Central memory CD8-positive, alpha-beta T cell (primary cell): ENCODE data around the gene CD248.
"Not testable (repeated sequence)": the region's sequence is repeated elsewhere in the genome, so short reads cannot be mapped to it uniquely, and the experiment has no call there.

Source experiments
- ATAC-seq: fragments of 150-1000 bp; cut with Tn5 transposase; replicated peaks from 2 replicates; pipeline ENCODE4 v1.10.0; 2022; ENCODE audit warnings: mild to moderate bottlenecking, moderate FRiP score, moderate number of reproducible peaks; ENCODE audit not compliant: poor library complexity, severe bottlenecking; ENCODE audit errors: extremely low read depth
- DNase-seq, 2 donors: peaks; one replicate each; pipeline ENCODE4 v3.0.0; 2021; ENCODE audit warnings: low spot score in 2 of 2
- H3K27ac Mint-ChIP-seq: one replicate; pipeline ENCODE4 v1.8.0; 2022; ENCODE audit warnings: low read depth, mild to moderate bottlenecking, moderate library complexity, mixed read lengths
- H3K27me3 Mint-ChIP-seq: one replicate; pipeline ENCODE4 v1.8.0; 2022; ENCODE audit warnings: mixed read lengths
- H3K36me3 Mint-ChIP-seq: one replicate; pipeline ENCODE4 v1.8.0; 2022; ENCODE audit warnings: mild to moderate bottlenecking, moderate library complexity, mixed read lengths; ENCODE audit not compliant: insufficient read depth
- H3K4me1 Mint-ChIP-seq: one replicate; pipeline ENCODE4 v1.8.0; 2022; ENCODE audit warnings: mixed read lengths
- H3K4me3 Mint-ChIP-seq: one replicate; pipeline ENCODE4 v1.8.0; 2022; ENCODE audit warnings: mild to moderate bottlenecking, moderate library complexity, mixed read lengths
- H3K9me3 Mint-ChIP-seq: one replicate; pipeline ENCODE4 v1.8.0; 2022; ENCODE audit warnings: mixed read lengths

Gene CD248, protein sequence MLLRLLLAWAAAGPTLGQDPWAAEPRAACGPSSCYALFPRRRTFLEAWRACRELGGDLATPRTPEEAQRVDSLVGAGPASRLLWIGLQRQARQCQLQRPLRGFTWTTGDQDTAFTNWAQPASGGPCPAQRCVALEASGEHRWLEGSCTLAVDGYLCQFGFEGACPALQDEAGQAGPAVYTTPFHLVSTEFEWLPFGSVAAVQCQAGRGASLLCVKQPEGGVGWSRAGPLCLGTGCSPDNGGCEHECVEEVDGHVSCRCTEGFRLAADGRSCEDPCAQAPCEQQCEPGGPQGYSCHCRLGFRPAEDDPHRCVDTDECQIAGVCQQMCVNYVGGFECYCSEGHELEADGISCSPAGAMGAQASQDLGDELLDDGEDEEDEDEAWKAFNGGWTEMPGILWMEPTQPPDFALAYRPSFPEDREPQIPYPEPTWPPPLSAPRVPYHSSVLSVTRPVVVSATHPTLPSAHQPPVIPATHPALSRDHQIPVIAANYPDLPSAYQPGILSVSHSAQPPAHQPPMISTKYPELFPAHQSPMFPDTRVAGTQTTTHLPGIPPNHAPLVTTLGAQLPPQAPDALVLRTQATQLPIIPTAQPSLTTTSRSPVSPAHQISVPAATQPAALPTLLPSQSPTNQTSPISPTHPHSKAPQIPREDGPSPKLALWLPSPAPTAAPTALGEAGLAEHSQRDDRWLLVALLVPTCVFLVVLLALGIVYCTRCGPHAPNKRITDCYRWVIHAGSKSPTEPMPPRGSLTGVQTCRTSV

DNA sequence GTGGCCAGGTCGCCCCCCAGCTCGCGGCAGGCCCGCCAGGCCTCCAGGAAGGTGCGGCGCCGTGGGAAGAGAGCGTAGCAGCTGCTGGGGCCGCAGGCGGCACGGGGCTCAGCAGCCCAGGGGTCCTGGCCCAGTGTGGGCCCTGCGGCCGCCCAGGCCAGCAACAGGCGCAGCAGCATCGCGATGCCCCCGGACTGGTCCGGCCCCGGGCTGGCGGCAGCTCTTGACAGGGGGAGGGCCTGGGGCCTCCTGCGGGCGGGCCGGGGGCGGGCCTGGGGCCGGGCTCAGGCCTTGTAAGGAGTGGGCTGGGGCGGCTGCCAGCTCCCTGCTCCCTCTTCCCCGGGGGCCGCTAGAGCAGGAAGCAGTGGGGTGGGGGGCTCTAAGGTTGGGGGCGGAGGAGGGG is at the start of gene CD248:
TSS of gene CD248 (minus strand) at position 196 of the 403 bp plus-strand sequence. CDS start at position 179, 17 bp downstream.
- Mint-ChIP-seq H3K36me3 (peaks cover 17% of the 10 kb centered on the region), H3K4me3 (peak within 1 kb of the TSS; percentile 79), H3K9me3 (no peaks in the 10 kb centered on the region), H3K27ac (peak within 1 kb of the TSS; percentile 85), H3K27me3 (no peaks in the 10 kb centered on the region), H3K4me1 (peaks cover 44% of the 10 kb centered on the region)
- no peak for DNase-seq
- no peak for ATAC-seq

- ATAC-seq (no peak), DNase-seq (no peak)
- H3K4me1 Mint-ChIP-seq: no peaks in the 10 kb centered on the region
- no peaks in the 10 kb centered on the region for H3K9me3 Mint-ChIP-seq
- no peak overlapping the region for H3K27ac Mint-ChIP-seq
- H3K36me3 Mint-ChIP-seq: peaks cover 1% of the 10 kb centered on the region
- no peaks in the 10 kb centered on the region for H3K27me3 Mint-ChIP-seq
- H3K4me3 Mint-ChIP-seq: no peak overlapping the region
Observed at GRCh38 chr11:66365711-66366619, 49.1 kb upstream of the CD248 start.

- Mint-ChIP-seq H3K4me1 (no peaks in the 10 kb centered on the region), H3K36me3 (peaks cover 1% of the 10 kb centered on the region), H3K9me3 (no peaks in the 10 kb centered on the region), H3K27ac (no peak overlapping the region), H3K4me3 (no peak overlapping the region), H3K27me3 (no peaks in the 10 kb centered on the region)
- ATAC-seq (no peak), DNase-seq (no peak)
Observed at GRCh38 chr11:66365166-66365565, 48.3 kb upstream of the CD248 start.

GRCh38 chr11:66363805-66364535 is 47.1 kb upstream of the CD248 start:
- no peak overlapping the region for H3K4me3 Mint-ChIP-seq
- H3K36me3 Mint-ChIP-seq: peaks cover 4% of the 10 kb centered on the region
- peak in 1 of 2 donors; percentile 56 for DNase-seq
- no peaks in the 10 kb centered on the region for H3K27me3 Mint-ChIP-seq
- no peaks in the 10 kb centered on the region for H3K4me1 Mint-ChIP-seq
- ATAC-seq: peak; percentile 32
- no peaks in the 10 kb centered on the region for H3K9me3 Mint-ChIP-seq
- H3K27ac Mint-ChIP-seq: no peak overlapping the region

GRCh38 chr11:66363187-66363601 is 46.4 kb upstream of the CD248 start:
- H3K27me3 Mint-ChIP-seq: no peaks in the 10 kb centered on the region
- H3K9me3 Mint-ChIP-seq: no peaks in the 10 kb centered on the region
- ATAC-seq (no peak), DNase-seq (no peak)
- H3K36me3 Mint-ChIP-seq: peaks cover 4% of the 10 kb centered on the region
- no peaks in the 10 kb centered on the region for H3K4me1 Mint-ChIP-seq
- H3K4me3 Mint-ChIP-seq: no peak overlapping the region
- H3K27ac Mint-ChIP-seq: no peak overlapping the region

DNA sequence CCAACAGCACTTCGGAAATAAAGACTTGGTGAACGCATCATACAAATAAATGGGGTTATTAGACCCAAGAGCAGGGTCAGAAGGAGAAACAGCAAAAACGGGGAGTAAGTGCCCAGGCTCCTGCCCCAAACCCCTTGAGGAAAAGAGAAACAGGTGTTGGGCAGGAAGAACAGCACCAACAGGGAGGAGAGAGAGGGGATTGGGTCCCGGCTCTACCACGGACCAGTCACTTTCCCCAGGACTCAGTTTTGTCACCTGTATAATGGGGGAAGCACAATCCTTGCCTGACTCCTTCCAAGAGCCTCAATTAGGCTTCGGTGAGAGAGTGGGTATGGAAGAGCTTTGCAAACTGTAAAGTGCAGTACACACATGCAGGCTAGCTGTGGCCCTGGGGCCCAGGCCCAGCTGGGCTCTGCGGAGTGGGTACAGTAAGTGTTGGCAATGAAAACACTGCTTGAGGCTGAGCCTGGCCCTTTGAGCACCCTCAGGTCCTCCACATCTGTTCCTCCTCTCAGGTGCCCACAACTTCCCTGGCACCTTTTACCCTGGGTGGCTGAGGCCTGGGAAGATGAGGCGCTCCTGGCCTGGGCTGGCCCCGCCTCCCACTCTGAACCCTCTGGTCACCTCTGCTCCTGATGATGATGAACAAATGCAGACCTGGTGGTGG is 45.8 kb upstream of the CD248 start:
- no peaks in the 10 kb centered on the region for H3K4me1 Mint-ChIP-seq
- no peak overlapping the region for H3K27ac Mint-ChIP-seq
- H3K36me3 Mint-ChIP-seq: peaks cover 4% of the 10 kb centered on the region
- DNase-seq: no peak
- no peaks in the 10 kb centered on the region for H3K9me3 Mint-ChIP-seq
- H3K4me3 Mint-ChIP-seq: no peak overlapping the region
- no peaks in the 10 kb centered on the region for H3K27me3 Mint-ChIP-seq
- no peak for ATAC-seq

GRCh38 chr11:66361502-66361941 is 44.7 kb upstream of the CD248 start:
- Mint-ChIP-seq H3K9me3 (no peaks in the 10 kb centered on the region), H3K4me3 (no peak overlapping the region), H3K36me3 (peaks cover 4% of the 10 kb centered on the region), H3K27ac (no peak overlapping the region), H3K27me3 (no peaks in the 10 kb centered on the region), H3K4me1 (no peaks in the 10 kb centered on the region)
- ATAC-seq: no peak
- no peak for DNase-seq

DNA sequence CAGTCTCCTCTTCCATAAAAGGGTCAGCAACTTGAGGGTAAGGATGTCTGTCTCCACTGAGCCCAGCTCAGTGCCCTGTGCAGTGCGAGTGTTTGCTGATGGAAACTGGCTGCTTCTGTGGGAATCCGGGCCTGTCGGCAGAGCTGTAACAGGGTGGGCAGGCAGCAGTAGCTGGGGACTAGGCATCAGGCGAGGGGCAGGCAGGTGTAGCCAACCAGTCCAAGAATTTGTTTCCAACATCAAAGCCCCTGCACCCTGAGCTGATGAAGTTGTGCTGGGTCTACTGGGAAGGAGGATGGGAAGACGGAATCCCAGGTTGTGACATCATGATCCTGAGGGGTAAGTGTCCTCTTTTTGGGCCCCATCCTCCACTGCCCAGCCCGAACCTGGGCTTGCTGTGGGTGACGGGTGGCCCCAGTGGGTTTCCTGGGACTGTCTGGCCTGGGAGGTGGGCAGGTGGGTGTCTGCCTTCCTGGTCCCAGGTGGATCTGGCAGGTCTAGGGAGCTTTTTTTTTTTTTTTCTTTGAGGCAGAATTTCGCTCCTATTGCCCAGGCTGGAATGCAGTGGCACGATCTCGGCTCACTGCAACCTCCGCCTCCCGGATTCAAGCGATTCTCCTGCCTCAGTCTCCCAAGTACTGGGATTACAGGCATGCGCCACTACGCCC is 43.7 kb upstream of the CD248 start:
- no peak for DNase-seq
- ATAC-seq: no peak
- Mint-ChIP-seq H3K4me1 (no peaks in the 10 kb centered on the region), H3K4me3 (no peak overlapping the region), H3K27me3 (no peaks in the 10 kb centered on the region), H3K27ac (no peak overlapping the region), H3K9me3 (no peaks in the 10 kb centered on the region), H3K36me3 (peaks cover 4% of the 10 kb centered on the region)

DNA sequence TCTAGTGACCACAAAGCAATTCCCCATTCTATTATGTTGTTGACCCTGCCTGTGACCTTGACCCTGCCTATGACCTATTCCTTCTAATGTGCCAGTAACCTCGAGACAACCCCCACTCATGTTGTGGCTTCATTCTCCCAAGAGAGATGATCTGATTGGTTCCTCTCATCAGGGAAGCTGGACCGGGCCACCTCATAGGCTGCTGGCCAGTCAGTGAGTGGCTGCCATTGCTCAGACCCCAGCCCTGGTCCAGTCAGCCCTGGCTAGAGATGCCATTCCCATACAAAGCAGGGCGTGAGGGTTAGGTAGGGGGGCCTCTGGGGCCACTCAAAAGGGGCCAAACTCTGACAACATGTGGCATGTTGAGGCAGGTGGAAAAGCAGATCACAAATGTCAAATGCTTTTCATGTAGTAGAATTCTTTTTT is 42.8 kb upstream of the CD248 start:
- no peak for ATAC-seq
- H3K9me3 Mint-ChIP-seq: no peaks in the 10 kb centered on the region
- H3K4me3 Mint-ChIP-seq: no peak overlapping the region
- no peaks in the 10 kb centered on the region for H3K27me3 Mint-ChIP-seq
- H3K4me1 Mint-ChIP-seq: no peaks in the 10 kb centered on the region
- H3K36me3 Mint-ChIP-seq: peaks cover 8% of the 10 kb centered on the region
- no peak for DNase-seq
- no peak overlapping the region for H3K27ac Mint-ChIP-seq

DNA sequence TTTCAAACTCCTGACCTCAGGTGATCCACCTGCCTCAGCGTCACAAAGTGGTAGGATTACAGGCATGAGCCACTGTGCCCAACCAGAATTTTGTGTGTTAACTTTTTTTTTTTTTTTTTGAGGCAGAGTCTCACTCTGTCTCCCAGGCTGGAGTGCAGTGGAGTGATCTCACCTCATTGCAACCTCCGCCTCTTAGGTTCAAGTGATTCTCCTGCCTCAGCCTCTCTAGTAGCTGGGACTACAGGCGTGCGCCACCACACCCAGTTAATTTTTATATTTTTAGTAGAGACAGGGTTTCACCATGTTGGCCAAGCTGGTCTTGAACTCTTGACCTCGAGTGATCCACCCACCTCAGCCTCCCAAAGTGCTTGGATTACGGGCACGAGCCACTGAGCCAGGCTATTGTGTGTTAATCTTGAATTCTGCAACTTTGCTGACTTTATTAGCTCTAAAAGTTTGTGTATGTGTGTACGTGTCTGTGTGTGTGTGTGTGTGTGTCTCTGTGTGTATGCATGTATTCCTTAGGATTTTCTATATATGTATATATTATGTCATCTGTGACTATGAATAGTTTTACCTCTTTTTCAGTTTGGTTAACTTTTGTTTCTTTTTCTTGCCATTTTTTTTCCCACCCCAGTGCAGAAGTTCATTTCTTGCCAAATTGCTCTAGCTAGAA is 33.9 kb upstream of the CD248 start:
- peaks cover 32% of the 10 kb centered on the region for H3K36me3 Mint-ChIP-seq
- not testable (repeated sequence) for H3K4me1 Mint-ChIP-seq, DNase-seq, ATAC-seq, H3K9me3 Mint-ChIP-seq, H3K27me3 Mint-ChIP-seq, H3K4me3 Mint-ChIP-seq, H3K27ac Mint-ChIP-seq

GRCh38 chr11:66349084-66349386 is 32.2 kb upstream of the CD248 start:
- Mint-ChIP-seq H3K36me3 (peaks cover 36% of the 10 kb centered on the region), H3K4me1 (peaks cover 22% of the 10 kb centered on the region), H3K9me3 (no peaks in the 10 kb centered on the region), H3K27me3 (no peaks in the 10 kb centered on the region), H3K4me3 (peak overlapping the region; percentile 96), H3K27ac (no peak overlapping the region)
- DNase-seq (no peak), ATAC-seq (no peak)
